T1000 (cell line): ENCODE results near the gene INAFM2.

ENCODE experiments used
- DNase-seq: peaks from one replicate; lab custom pipeline; 2025; ENCODE audit warnings: mixed read lengths; lab: John Stamatoyannopoulos, UW

Gene INAFM2

GRCh38 chr15:40329804-40330203 lies 6.3 kb downstream of the INAFM2 start:
- no peak for DNase-seq

GRCh38 chr15:40330368-40330836 lies 6.9 kb downstream of the INAFM2 start:
- no peak for DNase-seq

- DNase-seq, result no peak
Measured at GRCh38 chr15:40331026-40331425, 7.5 kb downstream of the INAFM2 start.

GRCh38 chr15:40331637-40332036 lies 8.1 kb downstream of the INAFM2 start:
- DNase-seq, result no peak

- no peak for DNase-seq
Measured at GRCh38 chr15:40332113-40332781, 8.8 kb downstream of the INAFM2 start.

GRCh38 chr15:40333922-40334492 lies 10.5 kb downstream of the INAFM2 start:
- no peak for DNase-seq

DNA sequence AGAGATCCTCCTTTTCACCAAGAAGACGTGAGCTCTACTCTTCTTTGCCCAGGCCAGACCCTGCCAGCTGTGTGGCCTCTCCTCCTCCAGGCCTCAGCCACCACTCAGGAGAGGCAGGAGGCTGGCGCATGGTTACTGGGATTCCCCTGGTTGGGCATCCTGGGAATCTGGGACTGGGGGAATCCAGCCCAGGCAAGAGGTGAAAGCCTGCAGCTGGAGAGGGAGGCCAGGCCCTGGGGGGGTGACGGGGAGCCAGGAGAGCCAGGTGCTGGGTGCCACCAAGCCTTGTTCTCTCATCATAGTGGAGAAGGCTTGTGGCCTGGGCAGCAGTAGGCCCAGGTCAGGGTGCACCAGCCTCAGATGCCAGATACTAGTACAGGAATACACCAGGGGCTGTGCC lies 11.0 kb downstream of the INAFM2 start:
- DNase-seq, result no peak

- no peak for DNase-seq
Measured at GRCh38 chr15:40334941-40335795, 11.7 kb downstream of the INAFM2 start.

DNA sequence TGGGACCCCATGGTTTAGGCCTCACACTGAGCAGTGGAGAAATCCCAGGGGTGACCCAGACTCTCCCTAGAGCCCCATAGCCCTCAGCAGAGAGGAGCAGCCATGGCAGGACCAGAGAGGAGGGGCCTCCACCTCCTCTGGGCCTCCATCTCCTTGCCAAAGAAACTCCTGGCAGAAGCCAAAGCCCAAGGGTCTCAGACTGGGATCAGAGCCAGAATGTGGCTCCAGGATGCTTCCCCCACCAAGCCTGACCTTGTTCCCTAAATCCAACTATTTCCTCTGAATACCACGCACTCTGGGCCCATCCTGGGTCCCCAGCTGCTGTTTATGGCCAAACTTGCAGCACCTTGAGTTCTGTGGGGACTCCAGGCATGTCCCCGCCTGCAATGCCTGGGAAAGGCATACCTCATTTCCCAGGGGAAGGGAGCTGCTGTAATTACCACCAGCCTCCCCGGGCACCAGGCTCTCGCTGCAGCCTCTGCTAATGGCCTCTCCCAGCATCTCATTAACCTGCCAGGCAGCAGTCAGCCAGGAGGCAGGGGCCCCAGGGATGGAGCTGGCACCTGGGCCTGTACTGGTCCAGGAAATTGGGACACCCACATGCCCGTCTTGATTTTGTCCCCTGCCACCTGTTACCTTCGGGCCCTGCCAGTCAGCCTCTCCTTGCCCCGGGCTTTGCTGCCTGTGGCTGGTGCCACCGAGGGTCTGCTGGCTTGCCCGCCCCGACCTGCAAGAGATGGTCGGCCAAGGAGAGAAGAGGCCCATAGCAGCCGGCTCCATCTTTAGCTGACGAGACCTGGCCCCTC lies 12.6 kb downstream of the INAFM2 start:
- no peak for DNase-seq

GRCh38 chr15:40336744-40337122 lies 13.2 kb downstream of the INAFM2 start:
- DNase-seq, result no peak

DNA sequence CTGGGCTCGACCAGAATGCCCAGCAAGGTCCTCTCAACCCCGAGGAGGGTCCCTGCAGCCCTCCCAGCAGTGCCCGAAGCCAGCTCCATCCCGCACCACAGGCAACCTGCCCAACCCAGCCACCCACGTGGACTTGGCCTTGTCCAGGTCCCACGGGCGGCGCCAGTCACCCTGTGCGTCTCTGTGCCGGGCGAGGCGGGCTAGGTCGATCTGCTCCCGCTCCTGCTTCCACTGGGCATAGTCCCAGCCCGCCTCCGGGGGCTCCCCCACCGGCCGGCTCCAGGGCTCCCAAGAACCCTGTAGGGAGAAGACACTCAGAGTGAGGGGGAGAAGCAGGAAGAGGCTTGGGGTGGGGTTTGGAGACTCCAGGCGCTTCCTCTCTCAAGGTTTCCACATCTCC lies 14.1 kb downstream of the INAFM2 start:
- no peak for DNase-seq

DNA sequence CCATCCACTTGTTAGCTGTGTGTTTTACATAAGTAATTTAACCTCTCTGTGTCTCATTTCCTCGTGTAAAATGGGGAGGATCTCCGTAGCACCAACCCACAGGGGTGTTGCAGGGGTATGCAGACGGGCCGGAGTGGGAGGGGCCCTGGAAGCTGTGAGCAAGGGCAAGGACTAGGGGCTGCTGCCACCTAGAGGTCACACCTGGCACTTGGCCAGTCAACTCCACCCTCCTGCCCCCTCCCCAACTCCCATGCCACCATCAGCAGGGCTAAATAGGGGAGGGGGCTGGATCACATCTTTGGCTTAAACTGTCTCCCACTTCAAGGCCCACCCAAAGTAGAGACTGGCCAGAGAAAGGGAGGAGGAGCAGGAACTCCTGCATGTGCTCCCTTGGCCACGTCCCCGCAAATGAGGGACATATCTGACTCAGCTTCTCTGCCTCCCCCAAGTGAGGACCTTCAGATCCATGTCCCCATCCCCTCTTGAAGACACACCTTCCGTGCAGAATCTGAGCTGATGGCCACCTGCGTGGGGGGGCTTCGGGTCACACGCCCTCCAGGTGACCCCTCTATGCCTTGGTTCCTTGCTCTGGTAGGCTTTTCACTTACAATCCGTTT lies 14.7 kb downstream of the INAFM2 start:
- peak; percentile 31 for DNase-seq

DNA sequence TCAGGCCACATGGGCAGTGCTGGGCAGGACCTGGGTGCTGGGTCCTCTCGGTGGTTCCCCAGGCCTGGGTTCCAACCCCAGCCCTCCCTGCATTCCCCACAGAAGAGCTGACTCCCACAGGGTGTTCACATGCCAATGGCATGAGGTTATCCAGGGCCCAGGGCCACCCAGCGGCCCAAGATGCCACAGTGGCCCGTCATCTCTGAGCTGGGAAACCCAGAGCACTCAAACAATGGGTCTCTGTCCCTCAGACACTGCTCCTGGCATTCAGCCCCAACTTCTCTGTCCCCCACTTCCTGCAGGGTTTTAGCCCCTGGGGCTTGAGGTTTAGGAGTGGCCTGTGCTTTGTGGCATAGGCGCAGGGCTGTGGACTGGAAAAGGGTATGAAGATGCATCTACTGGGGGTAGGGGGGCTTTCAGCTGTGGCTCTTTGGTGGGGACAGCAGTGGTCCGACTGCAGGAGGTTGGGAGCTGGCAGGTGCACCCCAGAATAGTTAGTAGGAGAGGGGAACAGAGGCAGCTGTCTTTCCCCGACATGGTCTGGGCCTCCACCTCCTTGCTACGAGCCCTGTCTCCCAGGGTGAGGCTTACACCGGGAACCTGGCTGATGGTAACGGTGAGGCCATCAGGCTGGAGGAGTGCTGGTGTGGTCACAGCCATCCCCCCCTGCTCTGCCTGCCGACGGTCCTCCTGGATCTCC lies 15.6 kb downstream of the INAFM2 start:
- peak; percentile 77 for DNase-seq

DNA sequence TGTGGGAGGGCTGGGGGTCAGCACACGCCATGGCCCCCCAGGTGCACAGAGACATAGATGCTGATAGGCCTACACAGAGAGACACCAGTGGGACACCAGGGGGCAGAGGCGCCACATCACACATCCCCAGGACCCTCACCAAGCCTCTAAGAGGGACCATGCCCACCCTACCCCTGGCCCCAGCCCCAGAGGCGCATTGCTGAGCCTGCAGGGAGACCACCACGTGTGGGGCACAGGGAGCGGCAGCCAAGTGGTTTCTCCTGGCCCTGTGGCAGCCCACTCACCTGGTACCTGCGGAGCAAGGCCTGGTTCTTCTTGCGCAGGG lies 16.1 kb downstream of the INAFM2 start:
- no peak for DNase-seq

- DNase-seq, result peak; percentile 38
Measured at GRCh38 chr15:40340038-40340739, 16.7 kb downstream of the INAFM2 start.

DNA sequence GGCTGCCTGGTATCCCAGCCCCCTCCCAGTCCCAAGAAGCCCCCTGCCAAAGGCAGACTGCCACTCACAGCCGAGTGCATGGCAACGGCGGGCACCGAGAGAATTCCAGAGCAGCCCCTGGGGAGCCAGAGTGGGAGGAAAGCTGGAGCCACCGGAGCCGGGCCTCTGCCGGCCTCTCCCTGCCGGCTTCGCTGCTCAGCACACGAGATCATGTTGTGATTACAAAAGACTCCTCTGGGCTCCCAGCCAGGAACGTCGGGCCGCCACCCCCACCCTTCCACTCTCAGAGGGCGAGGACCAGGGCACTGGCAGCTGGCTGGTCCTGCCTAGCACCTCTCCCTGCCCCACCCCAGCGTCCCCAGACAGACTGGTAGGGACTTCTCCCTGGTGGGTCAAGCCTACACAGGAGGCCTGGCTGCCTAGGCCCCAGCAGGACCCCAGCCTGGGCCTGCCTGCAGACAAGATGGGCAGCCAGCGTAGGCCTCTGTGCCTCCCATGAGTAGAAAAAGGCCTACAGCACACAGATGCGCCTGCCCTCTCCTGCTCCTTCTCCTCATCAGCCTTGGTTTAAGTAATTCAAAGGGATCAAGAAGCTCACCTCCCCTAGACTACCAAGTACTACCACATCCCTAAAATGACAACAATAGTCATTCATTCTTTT lies 17.4 kb downstream of the INAFM2 start, which contains the start of gene CCDC9B:
CCDC9B (minus strand) TSS at position 200 of the 661 bp plus-strand sequence; CDS start at position 80, 120 bp downstream.
- DNase-seq, result peak; percentile 72

DNA sequence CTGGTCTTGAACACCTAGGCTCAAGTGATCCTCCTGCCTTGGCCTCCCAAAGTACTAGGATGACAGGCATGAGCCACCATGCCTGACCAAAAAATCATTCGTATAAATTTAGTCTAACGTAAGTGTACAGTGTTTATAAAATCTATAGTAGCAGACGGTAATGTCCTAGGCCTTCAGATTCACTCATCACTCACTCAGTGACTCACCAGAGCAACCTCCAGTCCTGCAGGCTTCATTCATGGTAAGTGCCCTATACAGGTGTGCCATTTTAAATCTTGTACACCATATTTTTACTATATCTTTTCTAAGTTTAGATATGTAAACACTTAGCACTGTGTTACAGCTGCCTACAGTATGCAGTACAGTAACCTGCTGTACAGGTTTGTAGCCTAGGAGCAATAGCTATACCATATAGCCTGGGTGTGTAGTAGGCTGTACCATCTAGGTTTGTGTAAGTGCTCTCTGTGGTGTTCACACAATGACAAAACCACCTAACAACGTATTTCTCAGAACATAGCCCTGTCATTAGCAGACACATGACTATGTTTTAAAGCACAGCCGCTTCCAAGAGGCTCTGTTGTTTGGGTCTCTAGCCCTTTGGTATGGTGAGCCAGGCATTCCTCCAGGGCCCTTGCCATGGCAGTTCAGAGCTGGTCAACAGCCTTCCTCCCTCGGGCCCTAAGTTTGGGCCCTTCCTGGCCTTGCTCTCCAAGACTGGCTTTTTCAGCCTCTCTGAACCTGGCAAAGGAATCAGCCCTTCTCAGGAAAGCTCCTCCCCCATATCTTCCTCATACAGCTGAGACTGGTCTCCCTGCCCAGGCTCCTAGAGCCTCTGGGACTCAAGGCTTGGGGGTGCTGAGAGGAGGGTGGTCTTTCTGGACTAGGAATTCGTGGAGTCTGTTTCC lies 19.2 kb downstream of the INAFM2 start:
- no peak for DNase-seq

DNA sequence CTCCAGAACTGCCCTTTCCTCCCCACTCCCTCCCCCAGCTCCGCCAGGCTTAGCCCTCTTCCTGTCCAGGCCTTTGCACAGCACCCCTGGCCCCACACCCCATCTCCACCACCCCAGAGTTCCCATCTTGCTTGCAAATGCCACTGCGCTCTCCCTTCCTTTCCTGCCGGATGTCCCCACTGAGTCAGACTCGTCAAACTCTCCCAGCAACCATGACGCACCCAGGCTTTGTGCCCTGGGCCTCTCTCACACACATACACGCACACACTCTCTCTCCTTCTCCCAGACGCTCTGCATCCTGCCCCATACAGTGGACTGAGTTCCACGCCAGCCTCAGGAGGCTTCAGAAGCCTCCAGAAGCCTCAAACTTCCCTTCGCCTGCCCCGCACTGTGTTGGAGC lies 20.0 kb downstream of the INAFM2 start:
- peak; percentile 70 for DNase-seq

DNA sequence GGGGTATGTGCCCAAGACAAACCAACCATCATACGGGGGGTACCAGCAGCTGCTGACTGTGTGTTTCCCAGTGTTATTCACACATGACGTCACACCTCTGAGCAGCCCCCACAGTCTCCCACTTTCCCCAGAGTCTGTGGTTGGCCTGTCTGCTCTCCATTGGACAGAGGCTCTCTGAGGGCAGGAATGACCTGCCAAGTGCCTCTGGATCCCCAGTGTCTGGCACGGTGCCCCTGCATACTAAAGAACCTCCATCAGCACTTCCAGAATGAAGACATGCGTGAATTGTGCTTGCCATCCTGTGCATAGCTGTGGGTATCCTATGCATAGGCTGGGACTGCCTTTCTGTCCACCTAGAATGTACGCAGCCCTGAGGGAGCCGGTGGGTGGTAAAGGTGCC lies 20.7 kb downstream of the INAFM2 start:
- DNase-seq, result no peak
